A549 treated with ZK216348 at 1 μM for 4 hours (cell line): ENCODE data around the gene HCAR3. TPM values are rescaled to one million over a fixed set of nuclear protein-coding genes. Genes with fewer than 3 reads are reported as not detected.

Experiments
- total RNA-seq: library from RNA; stranded (reverse); fragments of 200-300 nt; extraction: Qiagen RNA extraction; gene quantifications from 5 replicates; pipeline ENCODE4 v1.2.3, GENCODE V29; 2022; ENCODE audit warnings: low read depth

The HCAR3 gene
- total RNA-seq = 0.06 to 0.14 TPM (median 0.11 TPM) in 3 of 5 replicates, not detected in the others

DNA sequence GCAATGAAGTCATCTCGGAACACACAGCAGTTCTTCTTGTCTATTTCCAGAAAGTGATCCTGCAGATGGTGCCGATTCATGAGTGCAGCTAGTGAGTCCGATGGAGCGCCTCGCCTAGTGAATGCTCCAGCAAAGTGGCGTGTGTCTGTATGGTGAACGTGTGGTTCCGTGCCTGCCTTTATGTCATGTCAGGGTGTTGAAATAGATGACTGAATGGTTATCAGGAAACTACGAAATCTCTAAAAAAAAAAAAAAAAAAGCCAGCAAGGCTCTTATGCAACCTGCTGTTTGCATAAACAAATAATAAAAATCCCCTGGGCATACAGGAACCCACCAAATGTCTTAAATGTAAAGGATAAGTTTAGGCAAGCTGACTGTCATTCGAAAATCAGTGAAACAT is at the start of gene HCAR3:
Gene HCAR3, minus strand, starts transcription at position 154 of the 400 bp plus-strand sequence. Its CDS starts 74 bp downstream, at position 80.

DNA sequence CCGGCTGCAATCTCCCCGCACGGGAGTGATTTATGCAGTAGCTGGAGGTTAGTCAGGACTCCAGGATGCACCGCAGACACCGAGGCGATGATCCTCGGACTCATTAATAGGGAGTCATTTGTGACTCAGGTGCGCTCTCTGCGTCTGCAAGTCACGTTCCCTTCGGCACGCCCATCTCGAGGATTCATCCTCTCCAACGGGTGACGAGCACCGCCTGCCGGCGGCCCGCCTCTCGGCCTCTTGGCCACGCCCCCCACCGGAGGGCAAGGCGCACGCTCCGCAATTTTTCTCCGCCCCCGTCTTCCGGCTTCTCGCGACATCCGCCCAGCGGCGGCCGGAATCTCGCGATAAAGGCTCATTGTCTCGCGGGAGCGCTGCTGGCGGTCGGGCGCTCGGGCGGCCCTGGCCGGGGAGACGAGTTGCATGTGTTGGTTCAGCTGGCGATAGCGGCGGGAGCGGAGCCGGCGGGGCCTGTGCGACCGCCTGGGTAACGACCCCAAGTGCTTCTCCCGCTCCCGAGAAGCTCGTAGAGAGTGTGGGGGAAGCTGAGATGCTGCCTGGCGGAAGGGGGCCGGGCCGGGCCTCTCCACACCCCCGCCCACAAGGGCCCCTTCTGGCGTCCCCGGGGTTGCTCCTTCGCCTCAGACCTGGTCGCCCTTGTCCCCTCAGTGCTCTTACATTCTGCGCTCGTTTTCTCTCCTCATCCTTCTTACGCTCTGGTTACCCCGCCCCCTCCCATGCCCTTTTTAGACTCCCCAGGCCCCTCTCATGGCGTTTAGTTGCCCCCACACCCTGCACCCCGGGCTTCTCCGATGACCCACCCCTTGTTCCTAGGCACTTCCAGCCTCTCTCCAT is 36.1 kb upstream of the HCAR3 start, which contains the start of gene DENR:
Gene DENR, plus strand, starts transcription at position 361 of the 855 bp plus-strand sequence. CDS start 878 bp downstream, outside the sequence.

DNA sequence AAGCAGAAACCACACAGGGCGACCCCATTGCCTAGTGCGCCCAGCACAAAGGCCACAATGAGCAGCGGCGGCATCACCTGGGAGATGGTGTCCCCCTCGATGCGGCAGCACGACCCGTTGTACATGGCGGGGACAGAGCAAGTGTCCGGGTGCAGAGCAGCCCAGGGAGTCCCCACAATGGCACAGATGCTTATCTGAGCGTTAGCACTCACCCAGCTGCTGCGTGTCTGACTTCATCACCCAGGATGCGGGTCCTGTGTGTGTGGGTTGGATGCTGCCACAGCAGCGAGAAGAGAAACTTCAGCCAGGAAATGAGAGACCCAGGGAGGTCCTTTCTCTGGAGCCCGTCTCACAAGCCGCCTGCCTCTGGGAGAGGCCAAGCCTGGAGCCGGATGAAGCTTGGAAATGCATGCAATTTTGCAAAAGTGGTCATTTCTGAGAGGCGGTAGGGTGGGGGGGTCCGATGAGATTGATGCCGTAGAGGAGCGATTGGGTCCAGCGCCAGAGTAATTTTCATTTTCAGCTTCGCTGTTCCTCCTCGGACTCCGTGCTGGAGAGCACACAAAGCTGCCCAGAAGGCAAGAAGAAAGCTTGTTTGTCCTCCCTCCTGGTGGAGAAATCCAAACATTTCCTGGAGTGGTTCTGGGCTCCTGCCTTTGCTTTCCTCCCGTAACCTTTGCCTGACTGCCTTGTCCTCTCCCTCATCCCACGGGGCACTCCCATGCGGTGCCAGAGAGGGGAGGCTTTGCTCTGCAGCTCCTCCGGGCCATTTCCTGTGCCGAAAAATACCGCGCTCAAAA is 13.8 kb upstream of the HCAR3 start, which contains the start of gene HCAR1:
Gene HCAR1, minus strand, starts transcription at position 630 of the 800 bp plus-strand sequence. Its CDS starts 505 bp downstream, at position 125.

DNA sequence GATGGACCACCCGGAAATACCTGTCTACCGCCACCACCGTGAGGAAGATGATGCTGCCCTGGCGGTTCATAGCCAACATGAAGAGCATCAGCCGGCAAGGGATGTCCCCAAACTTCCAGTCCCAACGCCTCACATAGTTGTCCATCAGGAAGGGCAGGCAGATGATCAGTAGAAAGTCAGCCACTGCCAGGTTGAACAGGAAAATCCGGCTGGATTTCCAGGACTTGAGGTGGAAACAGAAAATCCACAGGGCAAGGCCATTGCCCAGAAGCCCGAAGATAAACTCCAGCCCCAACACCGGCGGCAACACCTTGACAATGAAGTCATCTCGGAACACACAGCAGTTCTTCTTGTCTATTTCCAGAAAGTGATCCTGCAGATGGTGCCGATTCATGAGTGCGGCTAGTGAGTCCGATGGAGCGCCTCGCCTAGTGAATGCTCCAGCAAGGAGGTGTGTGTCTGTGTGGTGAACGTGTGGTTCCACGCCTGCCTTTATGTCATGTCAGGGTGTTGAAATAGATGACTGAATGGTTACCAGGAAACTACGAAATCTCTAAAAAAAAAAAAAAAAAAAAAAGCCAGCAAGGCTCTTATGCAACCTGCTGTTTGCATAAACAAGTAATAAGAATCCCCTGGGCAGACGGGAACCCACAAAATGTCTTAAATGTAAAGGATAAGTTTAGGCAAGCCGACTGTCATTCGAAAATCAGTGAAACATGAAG is 13.6 kb downstream of the HCAR3 start, which contains the start of gene HCAR2:
Gene HCAR2, minus strand, starts transcription at position 468 of the 722 bp plus-strand sequence. Its CDS starts 74 bp downstream, at position 394.

Other genes with a start within 250 kb of the HCAR3 start
- gene ZCCHC8, start 215.9 kb downstream of the HCAR3 start, total RNA-seq = 19.8 to 26.4 TPM (median 24.6 TPM) in 5 replicates
- gene RSRC2, start 189.9 kb downstream of the HCAR3 start, total RNA-seq = 49.0 to 105 TPM (median 54.8 TPM) in 5 replicates
- gene KNTC1, start 189.6 kb downstream of the HCAR3 start, total RNA-seq = 21.2 to 24.4 TPM (median 22.5 TPM) in 5 replicates
- gene HCAR2, start 13.5 kb downstream of the HCAR3 start, total RNA-seq = 0.18 to 0.19 TPM in 2 of 5 replicates, not detected in the others
- 0.04 TPM in 2 of 5 replicates, not detected in the others for gene HCAR1, start 14.0 kb upstream of the HCAR3 start, total RNA-seq
- gene DENR, start 36.0 kb upstream of the HCAR3 start, total RNA-seq = 51.9 to 71.8 TPM (median 59.0 TPM) in 5 replicates
- 0.06 to 0.16 TPM (median 0.11 TPM) in 4 of 5 replicates, not detected in the other for gene CCDC62, start 57.8 kb upstream of the HCAR3 start, total RNA-seq
- gene HIP1R, start 118.6 kb upstream of the HCAR3 start, total RNA-seq = 10.2 to 19.9 TPM (median 17.4 TPM) in 5 replicates
- 27.7 to 30.8 TPM (median 28.8 TPM) in 5 replicates for gene VPS37B, start 179.3 kb upstream of the HCAR3 start, total RNA-seq
- 7.2 to 11.1 TPM (median 9.8 TPM) in 5 replicates for gene ABCB9, start 249.7 kb upstream of the HCAR3 start, total RNA-seq